ENCODE results near the gene TRIM44.

Gene TRIM44

DNA sequence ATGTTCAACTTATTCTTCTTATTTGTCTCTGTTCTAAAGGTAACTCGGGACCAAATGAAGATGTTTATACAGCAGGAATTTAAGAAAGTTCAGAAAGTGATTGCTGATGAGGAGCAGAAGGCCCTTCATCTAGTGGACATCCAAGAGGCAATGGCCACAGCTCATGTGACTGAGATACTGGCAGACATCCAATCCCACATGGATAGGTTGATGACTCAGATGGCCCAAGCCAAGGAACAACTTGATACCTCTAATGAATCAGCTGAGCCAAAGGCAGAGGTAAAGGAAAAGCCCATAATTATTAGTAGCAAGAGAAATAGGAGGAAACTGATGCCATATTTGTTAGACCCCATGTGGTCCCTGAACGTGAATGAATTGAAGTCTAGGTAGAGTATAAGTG is 63.3 kb downstream of the TRIM44 start:
- no peaks in the 10 kb centered on the region for H3K9me3 ChIP-seq (ENCODE audit: control insufficient read depth, insufficient read depth, low read length)
- H3K4me3 ChIP-seq (ENCODE audit: low read length), result no peak overlapping the region
- no peaks in the 10 kb centered on the region for H3K9me2 ChIP-seq (replicated peaks; ENCODE audit: control insufficient read depth, low read length)
- H3K4me1 ChIP-seq (ENCODE audit: control insufficient read depth, low read length), result peaks cover 18% of the 10 kb centered on the region
- TF ChIP-seq EZH2phosphoT487 (IDR thresholded peaks at IDR 0.05; ENCODE audit: borderline replicate concordance, low read length), result no peak
- TF ChIP-seq, protein P1, sequence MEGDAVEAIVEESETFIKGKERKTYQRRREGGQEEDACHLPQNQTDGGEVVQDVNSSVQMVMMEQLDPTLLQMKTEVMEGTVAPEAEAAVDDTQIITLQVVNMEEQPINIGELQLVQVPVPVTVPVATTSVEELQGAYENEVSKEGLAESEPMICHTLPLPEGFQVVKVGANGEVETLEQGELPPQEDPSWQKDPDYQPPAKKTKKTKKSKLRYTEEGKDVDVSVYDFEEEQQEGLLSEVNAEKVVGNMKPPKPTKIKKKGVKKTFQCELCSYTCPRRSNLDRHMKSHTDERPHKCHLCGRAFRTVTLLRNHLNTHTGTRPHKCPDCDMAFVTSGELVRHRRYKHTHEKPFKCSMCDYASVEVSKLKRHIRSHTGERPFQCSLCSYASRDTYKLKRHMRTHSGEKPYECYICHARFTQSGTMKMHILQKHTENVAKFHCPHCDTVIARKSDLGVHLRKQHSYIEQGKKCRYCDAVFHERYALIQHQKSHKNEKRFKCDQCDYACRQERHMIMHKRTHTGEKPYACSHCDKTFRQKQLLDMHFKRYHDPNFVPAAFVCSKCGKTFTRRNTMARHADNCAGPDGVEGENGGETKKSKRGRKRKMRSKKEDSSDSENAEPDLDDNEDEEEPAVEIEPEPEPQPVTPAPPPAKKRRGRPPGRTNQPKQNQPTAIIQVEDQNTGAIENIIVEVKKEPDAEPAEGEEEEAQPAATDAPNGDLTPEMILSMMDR (IDR thresholded peaks at IDR 0.05; ENCODE audit: low read depth, low read length, poor library complexity, severe bottlenecking), result no peak
- no peaks in the 10 kb centered on the region for H3K27me3 ChIP-seq (ENCODE audit: control insufficient read depth, low read length)
- no peak overlapping the region for H3K27ac ChIP-seq (ENCODE audit: low read depth, low read length)
- no peak overlapping the region for H3K4me2 ChIP-seq (ENCODE audit: low read length)
- H3K79me2 ChIP-seq (ENCODE audit: control insufficient read depth, low read length), result no peaks in the 10 kb centered on the region; the same call in 1 of the 2 replicates
- peaks cover 6% of the 10 kb centered on the region for H3K36me3 ChIP-seq (ENCODE audit: control insufficient read depth, low read length)
- no peaks in the 10 kb centered on the region for H3F3A ChIP-seq (ENCODE audit: control insufficient read depth, insufficient read depth)
- no peaks in the 10 kb centered on the region for H4K20me1 ChIP-seq (ENCODE audit: control insufficient read depth, insufficient read depth, low read depth, low read length)

DNA sequence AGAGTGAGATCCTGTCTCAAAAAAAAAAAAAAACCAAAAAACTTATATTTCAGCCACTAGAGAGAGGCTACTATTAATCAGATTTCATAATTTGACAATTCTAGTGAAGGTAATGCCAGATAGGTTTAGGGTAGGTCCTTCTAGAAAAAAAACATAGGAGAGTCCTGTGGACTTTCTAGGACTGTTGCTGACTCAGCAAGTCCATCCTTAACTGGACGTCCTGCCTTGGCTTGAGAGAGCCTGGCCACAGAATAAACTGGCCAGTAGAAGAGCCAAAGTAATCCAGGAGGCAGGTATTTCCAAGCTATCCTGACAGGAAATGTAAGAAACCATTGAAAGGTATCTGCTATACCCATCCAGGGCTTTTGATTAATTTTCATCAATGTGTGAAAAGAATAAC is 64.6 kb downstream of the TRIM44 start:
- Histone ChIP-seq H3F3A (ENCODE audit: control insufficient read depth, insufficient read depth) (no peaks in the 10 kb centered on the region), H3K9me2 (replicated peaks; ENCODE audit: control insufficient read depth, low read length) (no peaks in the 10 kb centered on the region), H3K4me3 (ENCODE audit: low read length) (no peak overlapping the region), H3K9me3 (ENCODE audit: control insufficient read depth, insufficient read depth, low read length) (no peaks in the 10 kb centered on the region), H3K27ac (ENCODE audit: low read depth, low read length) (no peak overlapping the region), H4K20me1 (ENCODE audit: control insufficient read depth, insufficient read depth, low read depth, low read length) (no peaks in the 10 kb centered on the region), H3K36me3 (ENCODE audit: control insufficient read depth, low read length) (peaks cover 6% of the 10 kb centered on the region), H3K4me1 (ENCODE audit: control insufficient read depth, low read length) (peaks cover 9% of the 10 kb centered on the region), H3K27me3 (ENCODE audit: control insufficient read depth, low read length) (no peaks in the 10 kb centered on the region), H3K4me2 (ENCODE audit: low read length) (no peak overlapping the region), H3K79me2 (ENCODE audit: control insufficient read depth, low read length) (no peaks in the 10 kb centered on the region)
- TF ChIP-seq, protein P1 (IDR thresholded peaks at IDR 0.05; ENCODE audit: low read depth, low read length, poor library complexity, severe bottlenecking), result no peak
- no peak for TF ChIP-seq EZH2phosphoT487 (IDR thresholded peaks at IDR 0.05; ENCODE audit: borderline replicate concordance, low read length)

DNA sequence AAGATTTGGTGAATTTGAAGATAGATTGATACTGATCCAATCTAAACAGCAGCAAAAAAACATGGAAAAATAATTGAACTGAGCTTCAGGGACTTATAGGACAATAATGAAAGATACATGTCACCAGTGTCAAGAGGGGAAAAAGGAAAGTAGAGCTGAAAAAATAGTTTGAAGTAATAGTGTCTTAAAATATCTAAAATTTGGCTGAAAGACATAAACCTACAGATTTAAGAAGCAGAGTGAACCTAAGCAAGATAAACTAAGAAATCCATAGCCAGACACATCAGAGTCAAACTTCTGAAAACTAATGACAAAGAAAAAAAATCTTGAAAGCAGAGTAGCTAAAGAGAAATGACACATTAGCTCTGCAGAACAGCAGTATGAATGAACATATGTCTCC is 67.7 kb downstream of the TRIM44 start:
- Histone ChIP-seq H3K9me2 (replicated peaks; ENCODE audit: control insufficient read depth, low read length) (no peaks in the 10 kb centered on the region), H3K4me2 (ENCODE audit: low read length) (no peak overlapping the region), H3K9me3 (ENCODE audit: control insufficient read depth, insufficient read depth, low read length) (peaks cover 3% of the 10 kb centered on the region; the same call in 1 of the 2 replicates), H3K79me2 (ENCODE audit: control insufficient read depth, low read length) (no peaks in the 10 kb centered on the region), H3K4me1 (ENCODE audit: control insufficient read depth, low read length) (no peaks in the 10 kb centered on the region), H3F3A (ENCODE audit: control insufficient read depth, insufficient read depth) (no peaks in the 10 kb centered on the region), H3K36me3 (ENCODE audit: control insufficient read depth, low read length) (peaks cover 6% of the 10 kb centered on the region), H3K27me3 (ENCODE audit: control insufficient read depth, low read length) (no peaks in the 10 kb centered on the region), H3K4me3 (ENCODE audit: low read length) (no peak overlapping the region), H3K27ac (ENCODE audit: low read depth, low read length) (no peak overlapping the region), H4K20me1 (ENCODE audit: control insufficient read depth, insufficient read depth, low read depth, low read length) (no peaks in the 10 kb centered on the region)
- no peak for TF ChIP-seq EZH2phosphoT487 (IDR thresholded peaks at IDR 0.05; ENCODE audit: borderline replicate concordance, low read length)
- TF ChIP-seq, protein P1 (IDR thresholded peaks at IDR 0.05; ENCODE audit: low read depth, low read length, poor library complexity, severe bottlenecking), result no peak
